Breast epithelium (tissue), 4 donors: ENCODE data around the gene GATA6. TPM values are rescaled to one million over a fixed set of nuclear protein-coding genes. Genes with fewer than 3 reads are reported as not detected.
"Not testable (repeated sequence)": the region's sequence is repeated elsewhere in the genome, so short reads cannot be mapped to it uniquely, and the experiment has no call there.

ENCODE experiments used
- DNase-seq, 2 donors: peaks; one replicate each; pipeline ENCODE4 v3.0.0-alpha.2; 2019; ENCODE audit warnings: low spot score in 2 of 2
- H3K27ac ChIP-seq, 2 donors: fragments of 200-600 bp; sonication (generic) in 1 of 2; one replicate each; pipeline ENCODE4 v1.5.1; 2016 to 2019; ENCODE audit warnings: mild to moderate bottlenecking in 1 of 2
- H3K27me3 ChIP-seq, 2 donors: fragments of 200-600 bp; sonication (generic) in 1 of 2; one replicate each; pipeline versions ENCODE4 v1.5.1 to v1.6.0; 2017 to 2019; ENCODE audit warnings: control low read depth in 1 of 2, mild to moderate bottlenecking in 1 of 2
- H3K36me3 ChIP-seq: fragments of 200-600 bp; one replicate; pipeline ENCODE4 v1.5.1; 2019
- H3K4me1 ChIP-seq, 2 donors: fragments of 200-600 bp; sonication (generic); one replicate each; pipeline ENCODE4 v1.5.1; 2016 to 2019; ENCODE audit warnings: control low read depth in 1 of 2
- H3K4me3 ChIP-seq, 3 donors: fragments of 200-600 bp; sonication (generic); 1 replicate in 2 of 3; 2 replicates in 1 of 3; pipeline ENCODE4 v1.5.1; 2016 to 2019; ENCODE audit warnings: mild to moderate bottlenecking in 3 of 3, moderate library complexity in 2 of 3
- H3K9me3 ChIP-seq, 2 donors: fragments of 200-600 bp; sonication (generic) in 1 of 2; one replicate each; pipeline ENCODE4 v1.5.1; 2016 to 2019; ENCODE audit warnings: control low read depth in 1 of 2
- CTCF ChIP-seq, 3 donors: fragments of 450-650 bp; IDR thresholded peaks; one replicate each; pipeline ENCODE4 v1.5.1; 2016 to 2017; ENCODE audit warnings: antibody characterized with exemption in 3 of 3, mild to moderate bottlenecking in 3 of 3, moderate library complexity in 3 of 3
- POLR2A ChIP-seq: fragments of 450-650 bp; IDR thresholded peaks from one replicate; pipeline ENCODE4 v1.6.1; 2016; ENCODE audit warnings: antibody characterized with exemption, mild to moderate bottlenecking, moderate library complexity
- POLR2AphosphoS5 ChIP-seq, 3 donors: sonication (generic); formaldehyde crosslinking; IDR thresholded peaks; one replicate each; pipeline ENCODE4 v1.6.1; 2017; ENCODE audit warnings: antibody characterized with exemption in 3 of 3
- intact Hi-C: fragments of 100-400 bp; cut with DNase I; formaldehyde crosslinking; loops from one replicate; pipeline ENCODE4 v1.15.1; 2023; ENCODE audit warnings: low total_unique reads
- total RNA-seq, 3 donors: library from RNA; depleted of rRNA; stranded (reverse); fragments of >200 nt; gene quantifications; one replicate each; pipeline ENCODE4 v1.1.0, GENCODE V29; 2016

GATA6 gene
- total RNA-seq, 3 donors from 2014 or later, result 3.0 to 11.1 (median 11.0) TPM

GRCh38 chr18:22179174-22179573 lies 9.8 kb downstream of the GATA6 start:
- intact Hi-C loops, result loop anchor here (10.0 kb wide), 2 partner anchors 166 to 376 kb away; no protein-coding TSS in a partner anchor
- TF ChIP-seq POLR2A (no peak), POLR2AphosphoS5 (IDR thresholded peaks at IDR 0.05) (no peak), CTCF (IDR thresholded peaks at IDR 0.05) (no peak)
- no peaks in the 10 kb centered on the region for H3K9me3 ChIP-seq
- DNase-seq, result no peak
- H3K27ac ChIP-seq, result no peak overlapping the region
- no peaks in the 10 kb centered on the region for H3K4me1 ChIP-seq
- H3K27me3 ChIP-seq, result peaks cover 0 to 8% of the 10 kb centered on the region in 2 donors
- no peaks in the 10 kb centered on the region for H3K36me3 ChIP-seq
- H3K4me3 ChIP-seq, result no peak overlapping the region

DNA sequence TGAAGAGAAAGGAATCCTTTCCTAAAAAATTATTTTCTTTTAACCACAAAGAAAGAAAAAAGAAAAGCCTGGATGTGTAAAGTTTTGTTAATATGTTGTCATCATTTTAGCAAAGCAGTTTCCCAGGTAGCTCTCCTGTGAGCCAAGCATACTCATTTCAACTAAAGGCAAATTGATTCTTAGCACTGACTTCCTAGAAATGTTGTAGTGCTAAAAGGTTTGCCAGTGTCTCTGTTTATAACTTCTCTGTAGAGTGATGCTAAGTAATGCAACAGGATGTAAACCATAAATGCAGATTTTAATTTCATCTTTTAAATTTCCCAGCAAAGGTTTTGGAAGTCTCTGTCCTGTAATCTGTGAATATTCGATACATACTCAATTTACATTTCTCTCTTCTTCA lies 10.2 kb downstream of the GATA6 start:
- Histone ChIP-seq H3K9me3 (no peaks in the 10 kb centered on the region), H3K36me3 (no peaks in the 10 kb centered on the region), H3K27me3 (peaks cover 0 to 8% of the 10 kb centered on the region in 2 donors), H3K4me3 (no peak overlapping the region), H3K27ac (no peak overlapping the region), H3K4me1 (no peaks in the 10 kb centered on the region)
- no peak for DNase-seq
- TF ChIP-seq POLR2AphosphoS5 (IDR thresholded peaks at IDR 0.05) (no peak), POLR2A (no peak), CTCF (IDR thresholded peaks at IDR 0.05) (no peak)
- intact Hi-C loops, result loop anchor here (10.0 kb wide), 2 partner anchors 165 to 375 kb away; no protein-coding TSS in a partner anchor

- intact Hi-C loops, result no loop called here
- Histone ChIP-seq H3K9me3 (no peaks in the 10 kb centered on the region), H3K27ac (no peak overlapping the region), H3K4me3 (no peak overlapping the region), H3K27me3 (peaks cover 0 to 8% of the 10 kb centered on the region in 2 donors), H3K4me1 (no peaks in the 10 kb centered on the region), H3K36me3 (no peaks in the 10 kb centered on the region)
- no peak for DNase-seq
- TF ChIP-seq POLR2AphosphoS5 (IDR thresholded peaks at IDR 0.05), result no peak
- TF ChIP-seq POLR2A, result no peak
- no peak for TF ChIP-seq CTCF (IDR thresholded peaks at IDR 0.05)
These were observed 11.3 kb downstream of the GATA6 start for GRCh38 chr18:22180722-22181121.

GRCh38 chr18:22182884-22183697 lies 13.7 kb downstream of the GATA6 start:
- Histone ChIP-seq H3K36me3 (no peaks in the 10 kb centered on the region), H3K27me3 (no peaks in the 10 kb centered on the region), H3K4me3 (no peak overlapping the region), H3K9me3 (no peaks in the 10 kb centered on the region), H3K27ac (no peak overlapping the region), H3K4me1 (no peaks in the 10 kb centered on the region)
- TF ChIP-seq POLR2AphosphoS5 (IDR thresholded peaks at IDR 0.05), result no peak
- TF ChIP-seq POLR2A, result no peak
- no peak for TF ChIP-seq CTCF (IDR thresholded peaks at IDR 0.05)
- DNase-seq, result no peak
- intact Hi-C loops, result no loop called here

DNA sequence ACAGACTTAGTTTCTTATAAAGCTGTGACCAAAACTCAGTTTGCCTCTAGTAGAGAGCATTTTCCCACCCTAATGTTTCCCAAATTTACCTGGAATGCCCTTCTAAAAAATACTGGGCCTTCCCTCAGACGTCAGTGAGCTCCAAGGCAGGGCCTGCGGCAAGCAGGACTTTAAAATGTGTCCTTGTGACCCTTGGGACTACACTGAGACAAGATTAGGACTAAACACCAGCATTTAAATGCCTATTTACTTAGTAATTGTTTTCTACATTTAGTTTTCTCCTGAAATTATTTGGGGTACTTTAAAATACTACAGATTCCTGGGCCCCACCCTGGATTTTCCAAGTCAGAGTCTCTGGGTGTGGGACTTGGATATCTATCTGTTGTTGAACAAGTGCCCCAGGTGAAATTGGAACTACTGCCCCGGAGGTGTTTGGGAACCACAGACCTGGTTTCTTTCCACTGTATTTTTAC lies 14.3 kb downstream of the GATA6 start:
- intact Hi-C loops, result no loop called here
- no peak for TF ChIP-seq POLR2AphosphoS5 (IDR thresholded peaks at IDR 0.05)
- TF ChIP-seq CTCF (IDR thresholded peaks at IDR 0.05), result no peak
- no peak for TF ChIP-seq POLR2A
- no peaks in the 10 kb centered on the region for H3K9me3 ChIP-seq
- no peak for DNase-seq
- no peak overlapping the region for H3K27ac ChIP-seq
- no peaks in the 10 kb centered on the region for H3K27me3 ChIP-seq
- no peak overlapping the region for H3K4me3 ChIP-seq
- no peaks in the 10 kb centered on the region for H3K4me1 ChIP-seq
- H3K36me3 ChIP-seq, result no peaks in the 10 kb centered on the region

- intact Hi-C loops, H3K36me3 ChIP-seq, H3K27me3 ChIP-seq, H3K9me3 ChIP-seq, H3K27ac ChIP-seq, H3K4me1 ChIP-seq, H3K4me3 ChIP-seq, DNase-seq: not testable (repeated sequence)
These were observed 15.2 kb downstream of the GATA6 start for GRCh38 chr18:22184573-22184972.
